H9 (cell line): ENCODE measurements around the gene PTPN13. TPM values are rescaled to one million over a fixed set of nuclear protein-coding genes. Genes with fewer than 3 reads are reported as not detected.

Experiments
- DNase-seq: peaks from one replicate; pipeline ENCODE4 v3.0.0-alpha.2; 2017
- H2AFZ ChIP-seq: one replicate; pipeline ENCODE4 v1.6.1; 2013; ENCODE audit warnings: mild to moderate bottlenecking, low read length, control low read depth, moderate library complexity
- H2AK5ac ChIP-seq: 2 replicates; pipeline ENCODE4 v1.6.1; 2013; ENCODE audit warnings: low read length, control low read depth, mixed read lengths; ENCODE audit not compliant: insufficient read length
- H2BK120ac ChIP-seq: one replicate; pipeline ENCODE4 v1.6.1; 2013; ENCODE audit warnings: low read depth, mild to moderate bottlenecking, low read length, control low read depth, inconsistent platforms; ENCODE audit not compliant: poor library complexity, severe bottlenecking
- H2BK12ac ChIP-seq: 2 replicates; pipeline ENCODE4 v1.6.1; 2013; ENCODE audit warnings: low read length, control low read depth, mixed read lengths, low read depth; ENCODE audit not compliant: insufficient read length
- H2BK15ac ChIP-seq: 2 replicates; pipeline ENCODE4 v1.6.1; 2013; ENCODE audit warnings: low read depth, low read length, control low read depth
- H2BK20ac ChIP-seq: one replicate; pipeline ENCODE4 v1.6.1; 2013; ENCODE audit warnings: low read depth, mild to moderate bottlenecking, low read length, control low read depth, inconsistent platforms; ENCODE audit not compliant: poor library complexity, severe bottlenecking
- H2BK5ac ChIP-seq: 2 replicates; pipeline ENCODE4 v1.6.1; 2013; ENCODE audit warnings: low read length, control low read depth, mixed read lengths; ENCODE audit not compliant: insufficient read length
- H3K14ac ChIP-seq: 2 replicates; pipeline ENCODE4 v1.6.1; 2013; ENCODE audit warnings: low read length, control low read depth; ENCODE audit not compliant: insufficient read depth
- H3K18ac ChIP-seq: 2 replicates; pipeline ENCODE4 v1.6.1; 2013; ENCODE audit warnings: low read depth, mild to moderate bottlenecking, mixed read lengths, low read length, control low read depth; ENCODE audit not compliant: insufficient read length
- H3K23ac ChIP-seq: 2 replicates; pipeline ENCODE4 v1.6.1; 2013; ENCODE audit warnings: low read length, control low read depth, mixed read lengths, low read depth; ENCODE audit not compliant: insufficient read length
- H3K23me2 ChIP-seq: 2 replicates; pipeline ENCODE4 v1.6.1; 2013; ENCODE audit warnings: low read depth, mild to moderate bottlenecking, mixed read lengths, low read length, control low read depth; ENCODE audit not compliant: insufficient read length, poor library complexity, severe bottlenecking
- H3K27ac ChIP-seq: 2 replicates; pipeline ENCODE4 v1.5.1; 2013; ENCODE audit warnings: low read length, control low read depth, mixed read lengths, low read depth; ENCODE audit not compliant: insufficient read length
- H3K27me3 ChIP-seq: 2 replicates; pipeline ENCODE4 v1.6.1; 2013; ENCODE audit warnings: low read length, control low read depth, inconsistent platforms; ENCODE audit not compliant: insufficient read depth
- H3K4ac ChIP-seq: 2 replicates; pipeline ENCODE4 v1.6.1; 2013; ENCODE audit warnings: low read depth, mild to moderate bottlenecking, control low read depth, inconsistent platforms, low read length, moderate library complexity
- H3K4me1 ChIP-seq: 2 replicates; pipeline ENCODE4 v1.6.1; 2013; ENCODE audit warnings: low read length, control low read depth, inconsistent platforms; ENCODE audit not compliant: insufficient read depth
- H3K4me2 ChIP-seq: 2 replicates; pipeline ENCODE4 v1.6.1; 2013; ENCODE audit warnings: low read length, control low read depth, mixed read lengths; ENCODE audit not compliant: insufficient read length, insufficient read depth
- H3K56ac ChIP-seq: 2 replicates; pipeline ENCODE4 v1.6.1; 2013; ENCODE audit warnings: low read depth, mild to moderate bottlenecking, mixed read lengths, low read length, control low read depth; ENCODE audit not compliant: insufficient read length
- H3K79me1 ChIP-seq: 2 replicates; pipeline ENCODE4 v1.6.1; 2013; ENCODE audit warnings: low read depth, mild to moderate bottlenecking, moderate library complexity, low read length, control low read depth, inconsistent platforms; ENCODE audit not compliant: insufficient read depth, poor library complexity, severe bottlenecking
- H3K79me2 ChIP-seq: 2 replicates; pipeline ENCODE4 v1.6.1; 2013; ENCODE audit warnings: low read length, control low read depth, inconsistent platforms; ENCODE audit not compliant: insufficient read depth
- H3K9ac ChIP-seq: 2 replicates; pipeline ENCODE4 v1.6.1; 2013; ENCODE audit warnings: low read length, control low read depth, mixed read lengths; ENCODE audit not compliant: insufficient read length; ENCODE audit errors: extremely low read depth
- H3K9me3 ChIP-seq: one replicate; pipeline ENCODE4 v1.6.1; 2013; ENCODE audit warnings: low read depth, low read length, inconsistent platforms; ENCODE audit not compliant: control insufficient read depth
- H3T11ph ChIP-seq: one replicate; pipeline ENCODE4 v1.6.1; 2013; ENCODE audit warnings: mild to moderate bottlenecking, low read length, control low read depth, inconsistent platforms
- H4K20me1 ChIP-seq: one replicate; pipeline ENCODE4 v1.6.1; 2013; ENCODE audit not compliant: control insufficient read depth, insufficient read length, insufficient read depth
- H4K5ac ChIP-seq: 2 replicates; pipeline ENCODE4 v1.6.1; 2013; ENCODE audit warnings: low read depth, mild to moderate bottlenecking, mixed read lengths, low read length, control low read depth; ENCODE audit not compliant: insufficient read length
- H4K8ac ChIP-seq: replicated peaks from 2 replicates; pipeline ENCODE4 v1.6.1; 2013; ENCODE audit warnings: low read length, control low read depth, mixed read lengths, low read depth; ENCODE audit not compliant: insufficient read length
- H4K91ac ChIP-seq: 2 replicates; pipeline ENCODE4 v1.6.1; 2013; ENCODE audit warnings: low read depth, mild to moderate bottlenecking, moderate library complexity, mixed read lengths, low read length, control low read depth; ENCODE audit not compliant: insufficient read length
- H3K27ac Mint-ChIP-seq, 3 experiments: 2 replicates in 2 of 3; 3 replicates in 1 of 3; pipeline ENCODE4 v1.8.0; 2020 to 2021; ENCODE audit warnings: mixed read lengths in 3 of 3, mild to moderate bottlenecking in 1 of 3, moderate library complexity in 1 of 3
- H3K27me3 Mint-ChIP-seq: 2 replicates; pipeline ENCODE4 v1.8.0; 2021; ENCODE audit warnings: low read depth, mild to moderate bottlenecking, moderate library complexity, mixed read lengths
- H3K36me3 Mint-ChIP-seq, 3 experiments: 2 replicates in 2 of 3; 3 replicates in 1 of 3; pipeline ENCODE4 v1.8.0; 2020 to 2021; ENCODE audit warnings: low read depth in 3 of 3, mixed read lengths in 3 of 3; ENCODE audit not compliant: insufficient read depth in 1 of 3
- H3K4me1 Mint-ChIP-seq, 2 experiments: 2 replicates each; pipeline ENCODE4 v1.8.0; 2020; ENCODE audit warnings: mixed read lengths in 2 of 2
- H3K4me3 Mint-ChIP-seq, 2 experiments: 2 replicates in 1 of 2; 3 replicates in 1 of 2; pipeline ENCODE4 v1.8.0; 2020 to 2021; ENCODE audit warnings: mild to moderate bottlenecking in 2 of 2, mixed read lengths in 2 of 2, moderate library complexity in 1 of 2
- H3K9me3 Mint-ChIP-seq, 2 experiments: 2 replicates in 1 of 2; 3 replicates in 1 of 2; pipeline ENCODE4 v1.8.0; 2020; ENCODE audit warnings: mild to moderate bottlenecking in 2 of 2, mixed read lengths in 2 of 2, moderate library complexity in 1 of 2
- CTCF ChIP-seq: fragments of 200-600 bp; sonication (generic); conservative IDR thresholded peaks from 3 replicates; pipeline ENCODE4 v1.8.0; 2021; ENCODE audit warnings: antibody characterized with exemption, mild to moderate bottlenecking
- WGBS: extraction: QIAGEN DNeasy Blood & Tissue Kit; methylation state at CpG from one replicate; pipeline ENCODE4 v1.1.7; 2013; ENCODE audit warnings: missing lambda C conversion rate, low lambda C conversion rate, mixed read lengths; ENCODE audit not compliant: insufficient read length; ENCODE audit errors: extremely low coverage; 5-methylcytosine and 5-hydroxymethylcytosine counted together
- total RNA-seq: library from RNA; stranded (reverse); gene quantifications from 2 replicates; pipeline ENCODE4 v1.2.1, GENCODE V29; 2021

PTPN13 gene
- total RNA-seq, 1 experiment from 2014 or later = 34.9 TPM

DNA sequence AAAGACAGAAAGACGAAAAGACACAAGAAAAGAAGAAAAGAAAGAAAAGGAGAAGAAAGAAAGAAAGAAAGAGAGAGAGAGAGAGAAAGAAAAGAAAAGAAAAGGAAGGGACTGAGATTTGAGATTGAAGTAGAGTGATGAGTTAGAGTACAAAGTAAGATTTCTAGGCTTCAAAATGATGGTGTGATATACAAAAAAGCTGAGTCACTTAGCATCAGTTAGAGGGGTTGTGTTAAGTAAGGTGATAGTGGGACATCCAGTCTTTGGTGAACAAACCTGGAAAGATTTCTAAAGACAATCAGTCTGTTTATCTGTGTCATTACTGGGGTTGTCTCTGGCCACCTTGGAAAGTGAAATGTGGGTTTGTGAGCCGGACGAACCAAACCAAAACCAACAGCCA is 241.6 kb downstream of the PTPN13 start:
- no peak overlapping the region for H3K27ac ChIP-seq
- no peak overlapping the region for H3K4ac ChIP-seq
- no peaks in the 10 kb centered on the region for H3K9me3 Mint-ChIP-seq
- H3K79me1 ChIP-seq = no peaks in the 10 kb centered on the region
- H3K4me1 Mint-ChIP-seq = no peaks in the 10 kb centered on the region
- H3K56ac ChIP-seq = no peak overlapping the region
- H3T11ph ChIP-seq = no peak overlapping the region
- H2AK5ac ChIP-seq = no peak overlapping the region
- no peaks in the 10 kb centered on the region; the same call in 1 of the 2 replicates for H3K27me3 Mint-ChIP-seq
- no peak overlapping the region for H4K5ac ChIP-seq
- no peak for TF ChIP-seq CTCF
- no peak overlapping the region for H3K23ac ChIP-seq
- H2BK15ac ChIP-seq = no peak overlapping the region
- no peak overlapping the region for H3K9ac ChIP-seq
- no peaks in the 10 kb centered on the region; a peak in 1 of 7 replicates for H3K36me3 Mint-ChIP-seq
- WGBS = no CpG with 5 or more reads among the region's 3 CpGs
- no peak overlapping the region for H2BK120ac ChIP-seq
- no peaks in the 10 kb centered on the region for H3K4me1 ChIP-seq
- H3K79me2 ChIP-seq = no peaks in the 10 kb centered on the region
- no peak overlapping the region for H2BK5ac ChIP-seq
- no peak overlapping the region for H3K14ac ChIP-seq
- H4K91ac ChIP-seq = no peak overlapping the region
- H2BK20ac ChIP-seq = no peak overlapping the region
- H3K4me2 ChIP-seq = no peak overlapping the region
- H2BK12ac ChIP-seq = no peak overlapping the region
- H3K18ac ChIP-seq = no peak overlapping the region
- H3K4me3 Mint-ChIP-seq = no peak overlapping the region
- H3K23me2 ChIP-seq = no peaks in the 10 kb centered on the region
- no peaks in the 10 kb centered on the region for H3K9me3 ChIP-seq
- no peak for DNase-seq
- H4K20me1 ChIP-seq = no peaks in the 10 kb centered on the region
- no peak overlapping the region for H3K27ac Mint-ChIP-seq
- H4K8ac ChIP-seq = no peak overlapping the region
- H3K27me3 ChIP-seq = no peaks in the 10 kb centered on the region
- no peak overlapping the region for H2AFZ ChIP-seq
